Measurements from ENCODE around the gene RNF141. TPM values are rescaled to one million over a fixed set of nuclear protein-coding genes. Genes with fewer than 3 reads are reported as not detected.

Gene RNF141
- total RNA-seq, 1 donor from 2014 or later: 36.9 TPM

DNA sequence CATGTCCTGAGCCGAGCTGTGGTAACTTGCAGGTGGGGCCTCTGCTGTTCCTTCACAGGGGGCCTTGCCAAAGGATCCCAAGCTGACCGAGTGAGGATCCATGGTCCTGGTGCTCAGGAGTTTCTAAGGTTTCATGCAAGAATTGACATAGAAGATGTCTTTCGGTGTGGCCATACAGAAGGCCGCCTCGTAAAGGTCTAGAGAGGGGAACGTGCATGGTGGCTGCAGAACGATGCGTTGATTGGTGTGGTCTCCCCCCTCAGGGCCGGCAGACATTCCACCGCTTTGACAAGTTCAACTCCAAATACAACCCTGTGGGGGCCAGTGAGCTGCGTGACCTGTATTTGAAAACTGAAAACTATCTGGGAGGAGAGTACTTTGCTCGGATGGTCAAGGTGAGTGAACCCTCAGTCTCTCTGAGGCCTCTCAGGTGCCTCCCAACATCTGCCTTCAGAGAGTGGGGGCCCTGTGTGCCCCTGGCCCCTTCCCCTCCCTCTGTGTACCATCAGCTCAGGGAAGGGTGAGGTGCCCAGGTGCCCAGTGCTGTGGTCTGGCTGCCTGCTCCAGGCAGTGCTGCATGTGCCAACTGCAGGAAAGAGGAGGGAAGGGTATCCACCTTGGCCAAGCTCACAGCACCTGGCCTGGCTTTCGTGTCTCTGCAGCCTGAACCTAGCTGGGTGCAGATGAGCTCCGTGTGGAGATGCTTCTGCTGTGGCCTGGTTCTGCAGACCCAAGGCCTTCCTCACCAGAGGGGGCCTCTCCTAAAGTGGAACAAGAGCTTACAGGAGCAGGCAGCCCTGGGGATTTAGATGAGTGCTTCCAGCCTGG lies 46.1 kb downstream of the RNF141 start:
- CTCF ChIA-PET: no interaction called here
- intact Hi-C loops (cut with micrococcal nuclease): loop anchor here (5.0 kb wide), 1 partner anchor 32 kb away; no protein-coding TSS in a partner anchor
- Mint-ChIP-seq H3K36me3 (ENCODE audit: low read depth) (peaks cover 95% of the 10 kb centered on the region), H3K27me3 (no peaks in the 10 kb centered on the region), H3K9me3 (no peaks in the 10 kb centered on the region), H3K4me3 (no peak overlapping the region), H3K4me1 (peaks cover 12% of the 10 kb centered on the region), H3K27ac (no peak overlapping the region)
- TF ChIP-seq CTCF (IDR thresholded peaks at IDR 0.05): no peak
- no peak for ATAC-seq (ENCODE audit: low read depth)
- POLR2A ChIA-PET: no interaction called here
- DNase-seq: no peak

DNA sequence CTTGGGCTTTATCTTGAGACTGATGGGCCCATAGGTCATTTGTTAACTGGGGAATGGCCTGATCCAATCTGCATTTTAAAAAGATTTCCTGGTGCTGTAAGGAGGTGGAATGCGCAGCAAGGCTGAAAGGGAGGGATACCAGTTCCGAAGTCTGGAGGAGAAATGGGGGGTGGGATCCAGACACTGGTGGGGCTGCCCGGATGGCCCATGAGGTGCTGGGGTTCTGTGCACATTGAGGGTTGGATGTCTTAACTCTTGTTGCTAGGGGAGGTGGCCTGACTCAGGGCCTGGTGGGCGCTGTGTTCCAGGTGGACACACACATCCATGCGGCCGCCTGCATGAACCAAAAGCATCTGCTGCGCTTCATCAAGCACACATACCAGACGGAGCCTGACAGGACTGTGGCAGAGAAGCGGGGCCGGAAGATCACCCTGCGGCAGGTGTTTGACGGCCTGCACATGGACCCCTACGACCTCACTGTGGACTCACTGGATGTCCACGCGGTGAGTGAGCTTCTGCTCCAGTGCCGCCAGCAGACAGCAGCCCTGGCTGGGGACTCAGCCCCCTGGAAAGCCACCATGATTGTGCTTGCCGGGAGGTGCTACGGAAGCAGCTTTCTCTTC lies 47.8 kb downstream of the RNF141 start:
- Mint-ChIP-seq H3K36me3 (ENCODE audit: low read depth) (peaks cover 91% of the 10 kb centered on the region), H3K27me3 (no peaks in the 10 kb centered on the region), H3K4me1 (peaks cover 29% of the 10 kb centered on the region), H3K4me3 (no peak overlapping the region), H3K27ac (no peak overlapping the region), H3K9me3 (no peaks in the 10 kb centered on the region)
- ATAC-seq (ENCODE audit: low read depth): no peak
- CTCF ChIA-PET: no interaction called here
- TF ChIP-seq CTCF (IDR thresholded peaks at IDR 0.05): no peak
- DNase-seq: no peak
- POLR2A ChIA-PET: interaction anchor here (1.2 kb wide), 1 partner anchor 10 kb away, joined by 3 read pairs; no protein-coding TSS in a partner anchor
- intact Hi-C loops (cut with micrococcal nuclease): loop anchor here (5.0 kb wide), 1 partner anchor 34 kb away; no protein-coding TSS in a partner anchor

DNA sequence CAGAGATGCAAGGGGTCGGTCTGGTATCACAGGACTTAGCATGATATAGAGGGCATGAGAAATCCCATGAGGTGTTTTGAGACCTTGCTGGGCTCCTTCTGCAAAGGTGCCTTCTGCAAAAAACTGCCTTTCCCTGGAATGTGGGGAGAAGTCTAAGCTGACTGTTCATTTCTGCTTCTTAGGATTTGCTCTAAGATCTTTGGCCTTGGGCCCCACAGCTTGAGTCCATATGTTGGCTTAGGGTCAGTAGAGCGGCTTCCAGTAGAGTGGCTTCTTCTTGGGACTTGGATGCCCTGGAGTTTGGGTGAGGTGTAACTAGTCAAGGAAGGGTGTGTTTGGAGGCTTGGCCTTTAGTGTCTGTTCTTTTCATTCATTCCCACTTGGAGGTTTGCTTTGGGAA lies 48.9 kb downstream of the RNF141 start:
- ChIA-PET POLR2A (interaction anchor here (1.2 to 6.5 kb wide), 3 partner anchors 11 to 50 kb away, joined by 3 to 219 read pairs (median 3); partner anchors contain the start of gene AMPD3), CTCF (interaction anchor here (1.0 kb wide), 1 partner anchor 78 kb away, joined by 3 read pairs; no protein-coding TSS in a partner anchor)
- no peak overlapping the region for H3K4me3 Mint-ChIP-seq
- peak overlapping the region; percentile 43 for H3K27ac Mint-ChIP-seq
- ATAC-seq (ENCODE audit: low read depth): no peak
- intact Hi-C loops (cut with micrococcal nuclease): loop anchor here (5.0 kb wide), 1 partner anchor 35 kb away; no protein-coding TSS in a partner anchor
- no peaks in the 10 kb centered on the region for H3K9me3 Mint-ChIP-seq
- DNase-seq: no peak
- peaks cover 38% of the 10 kb centered on the region for H3K4me1 Mint-ChIP-seq
- peaks cover 90% of the 10 kb centered on the region for H3K36me3 Mint-ChIP-seq (ENCODE audit: low read depth)
- no peaks in the 10 kb centered on the region for H3K27me3 Mint-ChIP-seq
- TF ChIP-seq CTCF (IDR thresholded peaks at IDR 0.05): no peak

DNA sequence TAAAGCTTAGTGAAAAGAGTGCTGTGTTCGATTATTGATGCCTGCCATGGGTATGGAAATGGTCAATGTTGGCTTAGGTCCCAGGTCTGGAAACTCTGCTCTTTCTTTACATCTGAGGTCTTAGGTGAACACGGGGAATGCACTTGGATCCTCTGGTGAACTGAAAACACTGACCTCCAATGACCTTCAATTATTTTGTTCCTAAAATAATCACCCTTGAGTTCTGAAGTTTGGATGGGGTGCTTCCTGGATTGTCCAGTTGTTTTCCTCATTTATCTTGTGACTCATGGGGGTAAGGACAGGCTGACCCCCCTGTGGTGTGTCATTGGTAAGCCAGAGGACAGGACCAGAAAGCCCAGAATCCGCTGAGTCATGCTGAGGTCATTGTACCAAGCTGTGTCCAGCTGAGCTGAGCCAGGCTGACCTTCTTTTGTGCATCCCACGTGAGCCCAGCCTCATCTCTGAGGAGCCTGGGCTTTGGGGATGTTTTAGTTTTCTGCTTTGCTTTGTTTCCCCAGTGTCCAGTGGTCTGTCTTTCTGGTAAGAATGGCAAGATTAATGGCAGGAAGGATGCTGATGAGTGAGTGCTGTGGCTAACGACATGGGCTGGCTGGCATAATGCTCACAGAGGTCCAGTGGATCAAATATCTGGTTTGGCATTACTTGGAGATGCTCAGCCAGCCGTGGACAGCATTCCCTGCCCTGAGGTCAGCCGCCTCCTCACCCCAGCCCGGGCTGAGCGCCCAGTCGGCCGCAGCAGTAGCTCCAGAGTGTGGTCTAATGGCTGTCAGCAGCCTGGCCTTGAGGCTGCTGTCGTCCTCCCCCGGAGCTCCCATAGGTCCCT lies 50.4 kb downstream of the RNF141 start:
- H3K27ac Mint-ChIP-seq: peak overlapping the region; percentile 91
- DNase-seq: no peak
- H3K9me3 Mint-ChIP-seq: no peaks in the 10 kb centered on the region
- no peak for TF ChIP-seq CTCF (IDR thresholded peaks at IDR 0.05)
- no peaks in the 10 kb centered on the region for H3K27me3 Mint-ChIP-seq
- ATAC-seq (ENCODE audit: low read depth): no peak
- H3K4me3 Mint-ChIP-seq: no peak overlapping the region
- CTCF ChIA-PET: interaction anchor here (1.3 to 2.3 kb wide), 2 partner anchors 35 to 77 kb away, joined by 6 to 16 read pairs; partner anchors contain the start of gene AMPD3
- POLR2A ChIA-PET: interaction anchor here (1.4 to 6.5 kb wide), 3 partner anchors 34 to 49 kb away, joined by 3 to 219 read pairs (median 20); partner anchors contain the start of gene AMPD3
- H3K36me3 Mint-ChIP-seq (ENCODE audit: low read depth): peaks cover 91% of the 10 kb centered on the region
- intact Hi-C loops (cut with micrococcal nuclease): loop anchor here (5.0 kb wide), 1 partner anchor 37 kb away; no protein-coding TSS in a partner anchor
- peaks cover 43% of the 10 kb centered on the region for H3K4me1 Mint-ChIP-seq
